Measurements from ENCODE around the gene ABCB8.
A peak's percentile ranks its signal among the peaks of the same experiment; 100 is the strongest.

DNA sequence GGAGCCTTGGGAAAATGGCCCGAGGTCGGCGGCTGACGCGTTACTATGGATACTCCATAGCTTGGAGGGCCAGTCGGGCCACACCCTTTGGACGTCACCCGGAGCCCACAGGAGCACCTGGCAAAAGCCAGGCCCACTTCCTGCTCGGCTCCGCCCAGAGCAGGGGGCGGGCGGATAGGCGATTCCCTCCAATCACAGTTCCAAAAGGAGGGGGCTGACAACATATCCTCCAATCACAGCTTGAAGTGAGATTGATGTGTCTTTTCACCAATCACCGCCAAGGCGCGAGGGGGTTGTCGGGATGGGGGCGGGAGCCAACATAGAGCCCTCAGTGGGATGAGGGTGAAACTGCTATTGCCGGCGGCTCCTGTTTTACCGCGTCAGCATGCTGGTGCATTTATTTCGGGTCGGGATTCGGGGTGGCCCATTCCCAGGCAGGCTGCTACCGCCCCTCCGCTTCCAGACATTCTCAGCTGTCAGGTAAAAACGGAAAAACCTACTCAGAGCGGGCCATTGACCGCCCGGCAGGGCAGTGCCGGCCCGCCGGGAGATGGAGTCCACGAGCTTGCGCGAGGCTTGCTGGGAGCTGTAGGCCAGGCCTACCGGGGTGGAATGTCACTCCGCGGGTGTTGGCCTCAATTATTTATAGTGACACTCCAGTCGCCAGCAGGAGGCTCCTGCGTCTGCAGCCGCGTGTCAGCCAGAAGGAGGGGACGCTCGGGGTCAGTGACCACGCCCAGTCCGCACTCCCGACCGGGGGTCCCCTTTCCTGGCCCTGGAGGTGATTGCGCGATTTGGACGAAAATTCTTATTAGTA lies at the start of gene ABCB8:
- TF ChIP-seq CTCF (conservative IDR thresholded peaks at IDR 0.05; ENCODE audit: low read depth, low read length): peak; percentile 44
- TF ChIP-seq RFX5 (IDR thresholded peaks at IDR 0.05; ENCODE audit: low read depth, low read length): no peak
- TF ChIP-seq SMC3 (IDR thresholded peaks at IDR 0.05; ENCODE audit: low read depth, low read length): no peak
- peak; percentile 85 for TF ChIP-seq POLR2A (IDR thresholded peaks at IDR 0.05; ENCODE audit: low read depth, low read length)
- TF ChIP-seq MXI1 (IDR thresholded peaks at IDR 0.05; ENCODE audit: borderline replicate concordance, low read depth, low read length): peak; percentile 60; the same call in 1 of the 2 replicates
- TF ChIP-seq CEBPB (IDR thresholded peaks at IDR 0.05; ENCODE audit: low read depth, low read length): 0 out of 2 replicates have a peak, but pooled peaks have one; percentile 3
- TF ChIP-seq FOS (IDR thresholded peaks at IDR 0.05; ENCODE audit: low read depth, low read length): peak; percentile 65; the same call in 1 of the 2 replicates
- TF ChIP-seq RAD21 (IDR thresholded peaks at IDR 0.05; ENCODE audit: low read length): peak; percentile 33
- no peak for TF ChIP-seq CHD1 (IDR thresholded peaks at IDR 0.05; ENCODE audit: low read depth, low read length)
- TF ChIP-seq ELK1 (IDR thresholded peaks at IDR 0.05; ENCODE audit: borderline replicate concordance, low read depth, low read length): no peak
- no peak for TF ChIP-seq USF2 (IDR thresholded peaks at IDR 0.05; ENCODE audit: low read depth, low read length)
